ENCODE data around the gene CALCR.

GRCh38 chr7:93623816-93624215, 49.3 kb upstream of the CALCR start:
- TF ChIP-seq POLR2AphosphoS5 (IDR thresholded peaks at IDR 0.05) (no peak), CTCF (IDR thresholded peaks at IDR 0.05) (no peak), POLR2A (IDR thresholded peaks at IDR 0.05) (no peak)

Data from stomach (tissue), 4 donors.